ENCODE results near the gene MRGPRD. TPM values are rescaled to one million over a fixed set of nuclear protein-coding genes. Genes with fewer than 3 reads are reported as not detected.

Gene MRGPRD
- total and polyA plus RNA-seq, 2 of the 8 experiments (the other 6 are each of a cell fraction or from before 2014, with no cell fraction given), result not detected

DNA sequence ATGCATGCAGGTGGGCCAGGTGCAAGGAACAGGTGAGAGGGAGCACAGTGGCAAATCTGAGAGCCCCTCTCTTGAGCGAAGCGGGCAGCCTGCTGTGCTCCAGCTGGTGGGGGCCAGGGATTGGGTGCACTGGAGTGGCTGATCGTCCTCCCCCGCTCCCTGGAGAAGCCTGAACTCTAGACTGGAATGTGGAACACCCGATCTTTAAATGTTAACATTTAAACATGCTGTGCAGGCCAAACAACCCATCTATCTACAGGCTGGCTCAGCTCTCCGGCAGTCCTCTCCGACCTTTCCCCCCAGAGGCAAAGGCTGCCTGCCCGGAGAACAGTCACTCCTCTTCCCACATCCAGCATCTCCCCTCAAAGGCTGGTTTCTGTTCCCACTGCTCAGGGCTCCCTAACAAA is 27.2 kb upstream of the MRGPRD start:
- TF ChIP-seq TAF1 (IDR thresholded peaks at IDR 0.05; ENCODE audit: low read depth, low read length) (no peak), EP300 (IDR thresholded peaks at IDR 0.05; ENCODE audit: borderline replicate concordance in 1 of 2, low read depth in 2 of 2, low read length in 2 of 2) (no peak)
- ChIA-PET CTCF (ENCODE audit: partially characterized antibody) (interaction anchor here (0.6 to 2.6 kb wide), 5 partner anchors 9 to 80 kb away, joined by 3 to 6 read pairs (median 3); no protein-coding TSS in a partner anchor), POLR2A (ENCODE audit: partially characterized antibody) (interaction anchor here (0.6 kb wide), 1 partner anchor 27 kb away, joined by 4 read pairs; no protein-coding TSS in a partner anchor)
- no peak overlapping the region for H2BK12ac ChIP-seq (ENCODE audit: low read depth, low read length)
- no peak overlapping the region for H2BK15ac ChIP-seq (ENCODE audit: low read length)
- H3K4me2 ChIP-seq (ENCODE audit: insufficient read depth in 1 of 2, low read depth in 2 of 2, low read length in 2 of 2), result no peak overlapping the region
- no peaks in the 10 kb centered on the region for H4K20me1 ChIP-seq (replicated peaks in 1 of 2; ENCODE audit: control insufficient read depth in 1 of 2, insufficient read depth in 2 of 2, low read length in 2 of 2)
- H3K36me3 ChIP-seq (ENCODE audit: control insufficient read depth in 2 of 4, insufficient read depth in 4 of 4, low read length in 3 of 4), result no peaks in the 10 kb centered on the region; a peak in 1 of 8 replicates
- H3K79me2 ChIP-seq (ENCODE audit: control insufficient read depth in 1 of 2, insufficient read depth in 2 of 2, low read length in 2 of 2), result no peaks in the 10 kb centered on the region
- no peak overlapping the region; the same call in 1 of the 2 replicates for H4K8ac ChIP-seq (ENCODE audit: extremely low read depth, insufficient read depth, low read length)
- H3K9ac ChIP-seq (replicated peaks in 1 of 4; ENCODE audit: extremely low read depth in 1 of 4, low read depth in 3 of 4, low read length in 3 of 4), result no peak overlapping the region
- H3K9me3 ChIP-seq (ENCODE audit: insufficient read depth in 2 of 2, low read depth in 1 of 2, low read length in 1 of 2), result no peaks in the 10 kb centered on the region
- no peak overlapping the region for H3K18ac ChIP-seq (ENCODE audit: extremely low read depth, low read length)
- H3K4me1 ChIP-seq (replicated peaks in 1 of 4; ENCODE audit: control insufficient read depth in 3 of 4, insufficient read depth in 4 of 4, low read length in 3 of 4), result peaks cover 4 to 28% (median 19%) of the 10 kb centered on the region in 4 experiments
- no peak overlapping the region for H3K14ac ChIP-seq (ENCODE audit: insufficient read length)
- no peak overlapping the region for H4K5ac ChIP-seq (ENCODE audit: insufficient read length, low read depth, low read length)
- H2AFZ ChIP-seq (ENCODE audit: low read length), result no peak overlapping the region
- DNase-seq (ENCODE audit: low read depth in 1 of 2, low spot score in 2 of 2) (no peak), FAIRE-seq (no peak)
- no peak overlapping the region for H3K27ac ChIP-seq (ENCODE audit: low read depth, low read length)
- H2BK120ac ChIP-seq (replicated peaks; ENCODE audit: low read depth, low read length), result no peak overlapping the region
- H3K4ac ChIP-seq (replicated peaks; ENCODE audit: insufficient read length, low read depth, low read length), result no peak overlapping the region
- 86% methylated on average over 8 of the region's 8 CpGs; no CpG with 5 or more reads in 1 of the 2 experiments for WGBS, 2 experiments (ENCODE audit: extremely low coverage in 1 of 2, insufficient coverage in 1 of 2, insufficient read length in 1 of 2, insufficient replicate concordance in 2 of 2, low coverage in 1 of 2, low lambda C conversion rate in 2 of 2, missing lambda C conversion rate in 1 of 2)
- no peak overlapping the region for H2AK5ac ChIP-seq (ENCODE audit: low read depth, low read length)
- H3K27me3 ChIP-seq (replicated peaks in 1 of 4; ENCODE audit: control insufficient read depth in 3 of 4, extremely low read depth in 1 of 4, insufficient read depth in 3 of 4, low read length in 3 of 4), result no peaks in the 10 kb centered on the region
- H2BK5ac ChIP-seq (ENCODE audit: low read depth, low read length), result no peak overlapping the region
- no peaks in the 10 kb centered on the region for H3K79me1 ChIP-seq (ENCODE audit: low read depth, low read length)
- no peak overlapping the region for H4K91ac ChIP-seq (replicated peaks; ENCODE audit: insufficient read length, low read length)
- no peak overlapping the region for H3K56ac ChIP-seq (replicated peaks; ENCODE audit: insufficient read length, low read depth, low read length)
- peaks cover 5% of the 10 kb centered on the region; the same call in 1 of the 2 replicates for H3K23me2 ChIP-seq (ENCODE audit: low read depth, low read length)
- H2BK20ac ChIP-seq (ENCODE audit: low read length), result no peak overlapping the region
- H3K23ac ChIP-seq (ENCODE audit: insufficient read length), result no peak overlapping the region
- H3K4me3 ChIP-seq (ENCODE audit: extremely low read depth in 1 of 4, insufficient read depth in 2 of 4, low read depth in 3 of 4, low read length in 4 of 4), result no peak overlapping the region

Data from H1 (cell line).